ENCODE measurements around the gene OR1D5.

OR1D5 gene

GRCh38 chr17:3030096-3030495 is 33.3 kb downstream of the OR1D5 start:
- H3K9me2 ChIP-seq (replicated peaks; ENCODE audit: insufficient read depth, low read length), result no peaks in the 10 kb centered on the region
- no peaks in the 10 kb centered on the region for H3K27me3 ChIP-seq (ENCODE audit: low read length)
- H3K9me3 ChIP-seq (ENCODE audit: insufficient read depth, low read length), result no peaks in the 10 kb centered on the region
- no peak overlapping the region for H3K27ac ChIP-seq (ENCODE audit: low read depth, low read length)
- no peaks in the 10 kb centered on the region for H4K20me1 ChIP-seq (ENCODE audit: low read depth, low read length)
- H3K9ac ChIP-seq (ENCODE audit: low read length), result no peak overlapping the region
- H3K4me2 ChIP-seq (ENCODE audit: low read depth, low read length, poor library complexity, severe bottlenecking), result no peak overlapping the region
- H2AFZ ChIP-seq (ENCODE audit: low read depth, low read length, severe bottlenecking), result no peak overlapping the region
- no peaks in the 10 kb centered on the region for H3K79me2 ChIP-seq (ENCODE audit: insufficient read depth, low read length)
- no peaks in the 10 kb centered on the region for H3F3A ChIP-seq (ENCODE audit: insufficient read depth)
- no peak overlapping the region for H3K4me3 ChIP-seq (ENCODE audit: insufficient read depth, low read length, poor library complexity, severe bottlenecking)
- TF ChIP-seq EZH2phosphoT487 (conservative IDR thresholded peaks at IDR 0.05; ENCODE audit: low read length), result no peak
- H3K36me3 ChIP-seq (ENCODE audit: low read length), result no peaks in the 10 kb centered on the region

GRCh38 chr17:3029213-3029913 is 34.0 kb downstream of the OR1D5 start:
- Histone ChIP-seq H3K9me3 (ENCODE audit: insufficient read depth, low read length) (no peaks in the 10 kb centered on the region), H3K27me3 (ENCODE audit: low read length) (no peaks in the 10 kb centered on the region), H3K4me3 (ENCODE audit: insufficient read depth, low read length, poor library complexity, severe bottlenecking) (no peak overlapping the region), H3K9ac (ENCODE audit: low read length) (no peak overlapping the region), H3K9me2 (replicated peaks; ENCODE audit: insufficient read depth, low read length) (no peaks in the 10 kb centered on the region), H4K20me1 (ENCODE audit: low read depth, low read length) (no peaks in the 10 kb centered on the region), H3K79me2 (ENCODE audit: insufficient read depth, low read length) (no peaks in the 10 kb centered on the region), H3K27ac (ENCODE audit: low read depth, low read length) (no peak overlapping the region), H3K36me3 (ENCODE audit: low read length) (no peaks in the 10 kb centered on the region), H2AFZ (ENCODE audit: low read depth, low read length, severe bottlenecking) (no peak overlapping the region), H3K4me2 (ENCODE audit: low read depth, low read length, poor library complexity, severe bottlenecking) (no peak overlapping the region), H3F3A (ENCODE audit: insufficient read depth) (no peaks in the 10 kb centered on the region)
- TF ChIP-seq CTCF (IDR thresholded peaks at IDR 0.05; ENCODE audit: insufficient read depth, low read length, poor library complexity, severe bottlenecking), result no peak

GRCh38 chr17:3027786-3028532 is 35.4 kb downstream of the OR1D5 start:
- TF ChIP-seq EZH2phosphoT487 (conservative IDR thresholded peaks at IDR 0.05; ENCODE audit: low read length) (no peak), CTCF (IDR thresholded peaks at IDR 0.05; ENCODE audit: insufficient read depth, low read length, poor library complexity, severe bottlenecking) (no peak)
- no peak overlapping the region for H3K9ac ChIP-seq (ENCODE audit: low read length)
- H3F3A ChIP-seq (ENCODE audit: insufficient read depth), result no peaks in the 10 kb centered on the region
- no peaks in the 10 kb centered on the region for H3K27me3 ChIP-seq (ENCODE audit: low read length)
- H2AFZ ChIP-seq (ENCODE audit: low read depth, low read length, severe bottlenecking), result no peak overlapping the region
- no peaks in the 10 kb centered on the region for H3K9me3 ChIP-seq (ENCODE audit: insufficient read depth, low read length)
- H3K4me3 ChIP-seq (ENCODE audit: insufficient read depth, low read length, poor library complexity, severe bottlenecking), result no peak overlapping the region
- H3K27ac ChIP-seq (ENCODE audit: low read depth, low read length), result no peak overlapping the region
- no peaks in the 10 kb centered on the region for H3K9me2 ChIP-seq (replicated peaks; ENCODE audit: insufficient read depth, low read length)
- H3K36me3 ChIP-seq (ENCODE audit: low read length), result no peaks in the 10 kb centered on the region
- H3K79me2 ChIP-seq (ENCODE audit: insufficient read depth, low read length), result no peaks in the 10 kb centered on the region
- H4K20me1 ChIP-seq (ENCODE audit: low read depth, low read length), result no peaks in the 10 kb centered on the region
- H3K4me2 ChIP-seq (ENCODE audit: low read depth, low read length, poor library complexity, severe bottlenecking), result no peak overlapping the region

Data from SU-DHL-6 (cell line).